SK-N-SH (cell line): ENCODE data around the gene RPS6KA1. TPM values are rescaled to one million over a fixed set of nuclear protein-coding genes. Genes with fewer than 3 reads are reported as not detected.

Experiments used
- CTCF ChIA-PET: fragments of 300-600, 350-600 bp; formaldehyde crosslinking; extraction: SDS; loops from one replicate; lab custom pipeline; 2021; lab: Yijun Ruan, JAX
- POLR2A ChIA-PET: fragments of 350-600 bp; sonication (Branson Sonifier 250); formaldehyde crosslinking; extraction: SDS; loops from one replicate; lab custom pipeline; 2020; ENCODE audit warnings: antibody characterized with exemption, inconsistent platforms; lab: Yijun Ruan, JAX
- DNase-seq: peaks from one replicate; pipeline ENCODE4 v3.0.0; 2012
- H2AFZ ChIP-seq: fragments of 200-600 bp; sonication (generic); 2 replicates; pipeline ENCODE4 v1.8.1; 2016; ENCODE audit warnings: antibody characterized with exemption, mild to moderate bottlenecking, low read depth
- H3F3A ChIP-seq: fragments of 200-600 bp; sonication (generic); replicated peaks from 2 replicates; pipeline ENCODE3; 2016; ENCODE audit warnings: antibody characterized with exemption, mild to moderate bottlenecking; ENCODE audit not compliant: insufficient read depth
- H3K27ac ChIP-seq, 2 experiments: fragments of 200-500 bp in 1 of 2; fragments of 200-600 bp in 1 of 2; sonication (Bioruptor generic) in 1 of 2; sonication (generic), shearing (Covaris generic) in 1 of 2; 2 replicates each; pipeline versions ENCODE4 v1.5.1 to v1.6.1; 2014 to 2016; ENCODE audit warnings: low read depth in 2 of 2, inconsistent platforms in 1 of 2, low read length in 1 of 2, mild to moderate bottlenecking in 1 of 2, mixed read lengths in 1 of 2
- H3K27me3 ChIP-seq: fragments of 200-600 bp; sonication (generic), shearing (Covaris generic); 2 replicates; pipeline ENCODE4 v1.6.1; 2016; ENCODE audit warnings: mixed run types; ENCODE audit not compliant: insufficient read depth
- H3K36me3 ChIP-seq, 2 experiments: fragments of 200-500 bp in 1 of 2; fragments of 200-600 bp in 1 of 2; sonication (Bioruptor generic) in 1 of 2; sonication (generic) in 1 of 2; replicated peaks in 1 of 2; 2 replicates each; pipeline versions ENCODE3 to v1.5.1; 2014 to 2016; ENCODE audit warnings: low read length in 1 of 2, mild to moderate bottlenecking in 1 of 2; ENCODE audit not compliant: insufficient read depth in 2 of 2, control insufficient read depth in 1 of 2
- H3K4me1 ChIP-seq, 2 experiments: fragments of 200-500 bp in 1 of 2; fragments of 200-600 bp in 1 of 2; sonication (Bioruptor generic) in 1 of 2; sonication (generic), shearing (Covaris generic) in 1 of 2; 2 replicates each; pipeline versions ENCODE4 v1.5.1 to v1.6.1; 2014 to 2016; ENCODE audit warnings: low read depth in 1 of 2, low read length in 1 of 2, mixed run types in 1 of 2; ENCODE audit not compliant: insufficient read depth in 2 of 2, control insufficient read depth in 1 of 2
- H3K4me2 ChIP-seq: fragments of 200-600 bp; sonication (generic), shearing (Covaris generic); 2 replicates; pipeline ENCODE4 v1.6.1; 2017; ENCODE audit warnings: mixed run types
- H3K4me3 ChIP-seq, 2 experiments: fragments of 200-500 bp in 1 of 2; fragments of 200-600 bp in 1 of 2; sonication (Bioruptor generic) in 1 of 2; sonication (generic), shearing (Covaris generic) in 1 of 2; 2 replicates each; pipeline versions ENCODE4 v1.5.1 to v1.8.1; 2014 to 2016; ENCODE audit warnings: low read depth in 2 of 2, inconsistent platforms in 1 of 2, low read length in 1 of 2, mild to moderate bottlenecking in 1 of 2, mixed read lengths in 1 of 2, moderate library complexity in 1 of 2
- H3K79me2 ChIP-seq: fragments of 200-600 bp; sonication (generic); 2 replicates; pipeline ENCODE4 v1.8.1; 2017; ENCODE audit warnings: mild to moderate bottlenecking; ENCODE audit not compliant: insufficient read depth
- H3K9ac ChIP-seq: fragments of 200-600 bp; sonication (generic); 2 replicates; pipeline ENCODE4 v1.6.1; 2017; ENCODE audit warnings: mixed run types
- H3K9me2 ChIP-seq: fragments of 200-600 bp; sonication (generic); 2 replicates; pipeline ENCODE4 v1.6.1; 2017; ENCODE audit warnings: mixed run types
- H3K9me3 ChIP-seq: fragments of 200-600 bp; sonication (generic); 2 replicates; pipeline ENCODE4 v1.6.1; 2017; ENCODE audit warnings: mixed run types, mild to moderate bottlenecking, moderate library complexity
- H4K20me1 ChIP-seq: fragments of 200-600 bp; sonication (generic); 2 replicates; pipeline ENCODE4 v1.6.1; 2017; ENCODE audit warnings: mild to moderate bottlenecking, mixed run types; ENCODE audit not compliant: insufficient read depth
- CHD2 ChIP-seq: fragments of 150-350 bp; IDR thresholded peaks from 2 replicates; pipeline ENCODE4 v1.6.1; 2018; ENCODE audit warnings: low read length; ENCODE audit not compliant: partially characterized antibody
- EZH2phosphoT487 ChIP-seq: fragments of 200-600 bp; sonication (generic); IDR thresholded peaks from 2 replicates; pipeline ENCODE4 v1.6.1; 2017; ENCODE audit warnings: low read depth, mixed run types, mild to moderate bottlenecking, antibody characterized with exemption, moderate library complexity, borderline replicate concordance
- GABPA ChIP-seq: IDR thresholded peaks from 2 replicates; pipeline ENCODE4 v1.4.0; 2012; ENCODE audit warnings: low read depth, mild to moderate bottlenecking
- GATA2 ChIP-seq: sonication (generic); formaldehyde crosslinking; IDR thresholded peaks from 2 replicates; pipeline ENCODE4 v1.5.0; 2020; ENCODE audit warnings: mild to moderate bottlenecking, missing genetic modification reagents
- JUND ChIP-seq: IDR thresholded peaks from 2 replicates; pipeline ENCODE4 v1.4.0; 2012
- MAX ChIP-seq: IDR thresholded peaks from 2 replicates; pipeline ENCODE4 v1.4.0; 2012; ENCODE audit warnings: low read depth
- MEF2A ChIP-seq: IDR thresholded peaks from 2 replicates; pipeline ENCODE4 v1.4.0; 2012; ENCODE audit warnings: low read depth, borderline replicate concordance
- NFIC ChIP-seq: IDR thresholded peaks from 2 replicates; pipeline ENCODE4 v1.4.0; 2012; ENCODE audit warnings: borderline replicate concordance
- NRF1 ChIP-seq: IDR thresholded peaks from 2 replicates; pipeline ENCODE4 v1.6.1; 2012; ENCODE audit warnings: low read depth, mild to moderate bottlenecking, low read length
- REST ChIP-seq: IDR thresholded peaks from 2 replicates; pipeline ENCODE4 v1.6.1; 2012; ENCODE audit warnings: mild to moderate bottlenecking, low read depth, low read length, moderate library complexity
- RXRA ChIP-seq: IDR thresholded peaks from 2 replicates; pipeline ENCODE4 v1.4.0; 2012; ENCODE audit warnings: low read depth, mild to moderate bottlenecking, borderline replicate concordance
- SMC3 ChIP-seq: IDR thresholded peaks from 2 replicates; pipeline ENCODE4 v1.6.1; 2012; ENCODE audit warnings: low read depth, low read length, improper control_type of control experiment
- YY1 ChIP-seq: IDR thresholded peaks from 2 replicates; pipeline ENCODE4 v1.4.0; 2012; ENCODE audit warnings: low read depth, mild to moderate bottlenecking
- WGBS: methylation state at CpG from one replicate; pipeline ENCODE4 v1.1.6; 2017; ENCODE audit warnings: low lambda C conversion rate; 5-methylcytosine and 5-hydroxymethylcytosine counted together
- polyA plus RNA-seq, 3 experiments: library from polyadenylated mRNA; depleted of rRNA; stranded (reverse); fragments of >200 nt; gene quantifications; 2 replicates each; pipeline ENCODE4 v1.2.3, GENCODE V29; 2012
- TF ChIP-seq, protein P1 (sequence below): IDR thresholded peaks from 2 replicates; pipeline ENCODE4; 2012
- TF ChIP-seq, protein P2 (sequence below): fragments of 200-600 bp; sonication (generic); IDR thresholded peaks from 2 replicates; pipeline ENCODE4 v1.6.1; 2017; ENCODE audit warnings: antibody characterized with exemption, mild to moderate bottlenecking, moderate library complexity

Gene RPS6KA1
- polyA plus RNA-seq, 1 of the 3 experiments (the other 2 are of a cell fraction): 9.7 TPM

DNA sequence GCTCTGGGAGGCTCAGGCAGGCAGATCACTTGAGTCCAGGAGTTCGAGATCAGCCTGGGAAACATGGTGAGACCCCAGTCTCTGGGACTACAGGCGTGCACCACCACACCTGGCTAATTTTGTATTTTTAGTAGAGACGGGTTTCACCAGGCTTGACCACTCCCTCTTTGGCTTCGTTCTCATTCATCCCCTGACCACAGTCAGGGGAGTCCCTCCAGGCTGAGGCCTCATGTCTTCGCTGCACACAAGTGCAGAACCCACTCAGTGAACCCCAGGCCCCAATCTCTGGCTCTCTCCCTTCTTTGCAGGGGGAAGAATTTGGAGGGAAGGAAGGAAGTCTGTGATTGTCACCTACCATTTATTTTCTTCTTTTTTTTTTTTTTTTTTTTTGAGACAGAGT lies 9.2 kb upstream of the RPS6KA1 start:
- H3K9me3 ChIP-seq: no peaks in the 10 kb centered on the region
- no peak overlapping the region for H2AFZ ChIP-seq
- H3K4me3 ChIP-seq: no peak overlapping the region
- WGBS: 72% methylated on average over 5 of the region's 5 CpGs
- H3K4me2 ChIP-seq: no peak overlapping the region
- H4K20me1 ChIP-seq: no peaks in the 10 kb centered on the region
- ChIA-PET CTCF (interaction anchor here (1.5 kb wide), 1 partner anchor 21 kb away, joined by 3 read pairs; no protein-coding TSS in a partner anchor), POLR2A (interaction anchor here (0.6 kb wide), 1 partner anchor 9 kb away, joined by 4 read pairs; no protein-coding TSS in a partner anchor)
- no peak overlapping the region for H3K9ac ChIP-seq
- no peaks in the 10 kb centered on the region for H3K79me2 ChIP-seq
- peaks cover 18% of the 10 kb centered on the region; the same call in 1 of the 2 replicates for H3K27me3 ChIP-seq
- no peaks in the 10 kb centered on the region for H3K4me1 ChIP-seq
- no peaks in the 10 kb centered on the region for H3K36me3 ChIP-seq
- H3K9me2 ChIP-seq: no peaks in the 10 kb centered on the region
- no peaks in the 10 kb centered on the region for H3F3A ChIP-seq
- DNase-seq: no peak
- H3K27ac ChIP-seq: no peak overlapping the region
- no peak for TF ChIP-seq EZH2phosphoT487
- TF ChIP-seq MEF2A: no peak
- TF ChIP-seq YY1: no peak
- TF ChIP-seq NRF1: no peak

DNA sequence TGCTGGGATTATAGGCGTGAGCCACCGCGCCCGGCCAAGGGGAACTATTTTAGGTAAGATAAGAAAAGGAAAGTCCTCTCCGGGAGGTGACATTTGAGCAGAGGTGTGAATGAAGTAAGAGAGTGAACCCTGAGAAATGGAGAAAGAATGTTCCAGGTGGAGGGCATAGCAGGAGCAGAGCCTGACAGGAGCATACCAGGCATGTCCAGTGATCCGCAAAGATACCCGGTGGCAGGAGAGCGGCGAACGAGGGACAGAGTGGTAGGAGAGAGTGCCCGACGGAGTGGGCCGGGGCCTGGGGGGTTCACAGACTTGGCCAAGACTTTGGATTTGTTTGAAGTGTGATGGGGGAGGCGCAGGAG lies 7.9 kb upstream of the RPS6KA1 start:
- H3K4me2 ChIP-seq: no peak overlapping the region
- ChIA-PET CTCF (no interaction called here), POLR2A (no interaction called here)
- H3K27ac ChIP-seq: no peak overlapping the region
- no peaks in the 10 kb centered on the region for H3K36me3 ChIP-seq
- no peak for DNase-seq
- peaks cover 18% of the 10 kb centered on the region; the same call in 1 of the 2 replicates for H3K27me3 ChIP-seq
- no peak overlapping the region for H3K4me3 ChIP-seq
- WGBS: 79% methylated on average over 14 of the region's 14 CpGs
- no peaks in the 10 kb centered on the region for H3K79me2 ChIP-seq
- no peaks in the 10 kb centered on the region for H3K9me2 ChIP-seq
- no peaks in the 10 kb centered on the region for H3K4me1 ChIP-seq
- H3K9me3 ChIP-seq: no peaks in the 10 kb centered on the region
- no peak overlapping the region for H2AFZ ChIP-seq
- H3K9ac ChIP-seq: no peak overlapping the region
- H3F3A ChIP-seq: no peaks in the 10 kb centered on the region
- TF ChIP-seq REST (no peak), RXRA (no peak), JUND (no peak), SMC3 (no peak), MAX (no peak), GABPA (no peak), GATA2 (CRISPR knock-in tag) (no peak), NFIC (no peak), CHD2 (no peak), MEF2A (no peak)
- TF ChIP-seq, protein P1, sequence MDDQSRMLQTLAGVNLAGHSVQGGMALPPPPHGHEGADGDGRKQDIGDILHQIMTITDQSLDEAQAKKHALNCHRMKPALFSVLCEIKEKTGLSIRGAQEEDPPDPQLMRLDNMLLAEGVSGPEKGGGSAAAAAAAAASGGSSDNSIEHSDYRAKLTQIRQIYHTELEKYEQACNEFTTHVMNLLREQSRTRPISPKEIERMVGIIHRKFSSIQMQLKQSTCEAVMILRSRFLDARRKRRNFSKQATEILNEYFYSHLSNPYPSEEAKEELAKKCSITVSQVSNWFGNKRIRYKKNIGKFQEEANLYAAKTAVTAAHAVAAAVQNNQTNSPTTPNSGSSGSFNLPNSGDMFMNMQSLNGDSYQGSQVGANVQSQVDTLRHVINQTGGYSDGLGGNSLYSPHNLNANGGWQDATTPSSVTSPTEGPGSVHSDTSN: no peak
- TF ChIP-seq, protein P2, sequence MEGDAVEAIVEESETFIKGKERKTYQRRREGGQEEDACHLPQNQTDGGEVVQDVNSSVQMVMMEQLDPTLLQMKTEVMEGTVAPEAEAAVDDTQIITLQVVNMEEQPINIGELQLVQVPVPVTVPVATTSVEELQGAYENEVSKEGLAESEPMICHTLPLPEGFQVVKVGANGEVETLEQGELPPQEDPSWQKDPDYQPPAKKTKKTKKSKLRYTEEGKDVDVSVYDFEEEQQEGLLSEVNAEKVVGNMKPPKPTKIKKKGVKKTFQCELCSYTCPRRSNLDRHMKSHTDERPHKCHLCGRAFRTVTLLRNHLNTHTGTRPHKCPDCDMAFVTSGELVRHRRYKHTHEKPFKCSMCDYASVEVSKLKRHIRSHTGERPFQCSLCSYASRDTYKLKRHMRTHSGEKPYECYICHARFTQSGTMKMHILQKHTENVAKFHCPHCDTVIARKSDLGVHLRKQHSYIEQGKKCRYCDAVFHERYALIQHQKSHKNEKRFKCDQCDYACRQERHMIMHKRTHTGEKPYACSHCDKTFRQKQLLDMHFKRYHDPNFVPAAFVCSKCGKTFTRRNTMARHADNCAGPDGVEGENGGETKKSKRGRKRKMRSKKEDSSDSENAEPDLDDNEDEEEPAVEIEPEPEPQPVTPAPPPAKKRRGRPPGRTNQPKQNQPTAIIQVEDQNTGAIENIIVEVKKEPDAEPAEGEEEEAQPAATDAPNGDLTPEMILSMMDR: no peak
- TF ChIP-seq, all 33 proteins: peak for 0
- H4K20me1 ChIP-seq: no peaks in the 10 kb centered on the region
